ENCODE results near the gene TOM1L1.

Gene TOM1L1

GRCh38 chr17:54909766-54910165 is 9.1 kb downstream of the TOM1L1 start:
- H3K9ac ChIP-seq (ENCODE audit: low read length in 5 of 5): no peak overlapping the region
- H3K27me3 ChIP-seq (ENCODE audit: control insufficient read depth in 5 of 5, insufficient read depth in 4 of 5, low read length in 5 of 5): no peaks in the 10 kb centered on the region
- H3K36me3 ChIP-seq (ENCODE audit: control insufficient read depth in 5 of 5, insufficient read depth in 5 of 5, low read length in 5 of 5): peaks cover 3 to 21% (median 7%) of the 10 kb centered on the region in 5 donors
- H3K4me3 ChIP-seq (ENCODE audit: low read depth in 1 of 5, low read length in 5 of 5): no peak overlapping the region
- H3K27ac ChIP-seq (ENCODE audit: low read depth, low read length): no peak overlapping the region
- no peaks in the 10 kb centered on the region for H3K4me1 ChIP-seq (ENCODE audit: control insufficient read depth in 5 of 5, insufficient read depth in 5 of 5, low read length in 5 of 5)
- no peaks in the 10 kb centered on the region for H3K9me3 ChIP-seq (ENCODE audit: control insufficient read depth in 5 of 5, low read length in 5 of 5)

GRCh38 chr17:54916721-54917120 is 16.1 kb downstream of the TOM1L1 start:
- no peaks in the 10 kb centered on the region for H3K27me3 ChIP-seq (ENCODE audit: control insufficient read depth in 5 of 5, insufficient read depth in 4 of 5, low read length in 5 of 5)
- H3K4me1 ChIP-seq (ENCODE audit: control insufficient read depth in 5 of 5, insufficient read depth in 5 of 5, low read length in 5 of 5): no peaks in the 10 kb centered on the region
- H3K9me3 ChIP-seq (ENCODE audit: control insufficient read depth in 5 of 5, low read length in 5 of 5): peaks cover 0 to 2% (median 0%) of the 10 kb centered on the region in 5 donors
- no peak overlapping the region for H3K9ac ChIP-seq (ENCODE audit: low read length in 5 of 5)
- H3K4me3 ChIP-seq (ENCODE audit: low read depth in 1 of 5, low read length in 5 of 5): no peak overlapping the region
- peaks cover 4 to 30% (median 10%) of the 10 kb centered on the region in 5 donors for H3K36me3 ChIP-seq (ENCODE audit: control insufficient read depth in 5 of 5, insufficient read depth in 5 of 5, low read length in 5 of 5)
- no peak overlapping the region for H3K27ac ChIP-seq (ENCODE audit: low read depth, low read length)

- no peak overlapping the region for H3K4me3 ChIP-seq (ENCODE audit: low read depth in 1 of 5, low read length in 5 of 5)
- peaks cover 0 to 2% (median 0%) of the 10 kb centered on the region in 5 donors for H3K9me3 ChIP-seq (ENCODE audit: control insufficient read depth in 5 of 5, low read length in 5 of 5)
- H3K36me3 ChIP-seq (ENCODE audit: control insufficient read depth in 5 of 5, insufficient read depth in 5 of 5, low read length in 5 of 5): peaks cover 4 to 24% (median 10%) of the 10 kb centered on the region in 5 donors
- no peaks in the 10 kb centered on the region for H3K27me3 ChIP-seq (ENCODE audit: control insufficient read depth in 5 of 5, insufficient read depth in 4 of 5, low read length in 5 of 5)
- H3K27ac ChIP-seq (ENCODE audit: low read depth, low read length): no peak overlapping the region
- no peak overlapping the region for H3K9ac ChIP-seq (ENCODE audit: low read length in 5 of 5)
- H3K4me1 ChIP-seq (ENCODE audit: control insufficient read depth in 5 of 5, insufficient read depth in 5 of 5, low read length in 5 of 5): no peaks in the 10 kb centered on the region
These were observed 18.8 kb downstream of the TOM1L1 start for GRCh38 chr17:54919425-54919824.

GRCh38 chr17:54920819-54921218 is 20.2 kb downstream of the TOM1L1 start:
- H3K4me1 ChIP-seq (ENCODE audit: control insufficient read depth in 5 of 5, insufficient read depth in 5 of 5, low read length in 5 of 5): no peaks in the 10 kb centered on the region
- no peak overlapping the region for H3K4me3 ChIP-seq (ENCODE audit: low read depth in 1 of 5, low read length in 5 of 5)
- peaks cover 0 to 17% (median 6%) of the 10 kb centered on the region in 5 donors for H3K36me3 ChIP-seq (ENCODE audit: control insufficient read depth in 5 of 5, insufficient read depth in 5 of 5, low read length in 5 of 5)
- H3K27me3 ChIP-seq (ENCODE audit: control insufficient read depth in 5 of 5, insufficient read depth in 4 of 5, low read length in 5 of 5): no peaks in the 10 kb centered on the region
- H3K9ac ChIP-seq (ENCODE audit: low read length in 5 of 5): no peak overlapping the region
- H3K27ac ChIP-seq (ENCODE audit: low read depth, low read length): no peak overlapping the region
- H3K9me3 ChIP-seq (ENCODE audit: control insufficient read depth in 5 of 5, low read length in 5 of 5): peaks cover 0 to 2% (median 0%) of the 10 kb centered on the region in 5 donors

- H3K27me3 ChIP-seq (ENCODE audit: control insufficient read depth in 5 of 5, insufficient read depth in 4 of 5, low read length in 5 of 5): no peaks in the 10 kb centered on the region
- no peak overlapping the region for H3K27ac ChIP-seq (ENCODE audit: low read depth, low read length)
- H3K9me3 ChIP-seq (ENCODE audit: control insufficient read depth in 5 of 5, low read length in 5 of 5): no peaks in the 10 kb centered on the region
- no peak overlapping the region for H3K4me3 ChIP-seq (ENCODE audit: low read depth in 1 of 5, low read length in 5 of 5)
- no peaks in the 10 kb centered on the region for H3K4me1 ChIP-seq (ENCODE audit: control insufficient read depth in 5 of 5, insufficient read depth in 5 of 5, low read length in 5 of 5)
- no peak overlapping the region for H3K9ac ChIP-seq (ENCODE audit: low read length in 5 of 5)
- H3K36me3 ChIP-seq (ENCODE audit: control insufficient read depth in 5 of 5, insufficient read depth in 5 of 5, low read length in 5 of 5): peaks cover 0 to 17% (median 0%) of the 10 kb centered on the region in 5 donors
These were observed 23.8 kb downstream of the TOM1L1 start for GRCh38 chr17:54924405-54924804.

GRCh38 chr17:54927525-54927924 is 26.9 kb downstream of the TOM1L1 start:
- H3K4me1 ChIP-seq (ENCODE audit: control insufficient read depth in 5 of 5, insufficient read depth in 5 of 5, low read length in 5 of 5): no peaks in the 10 kb centered on the region
- H3K4me3 ChIP-seq (ENCODE audit: low read depth in 1 of 5, low read length in 5 of 5): no peak overlapping the region
- no peak overlapping the region for H3K9ac ChIP-seq (ENCODE audit: low read length in 5 of 5)
- H3K27me3 ChIP-seq (ENCODE audit: control insufficient read depth in 5 of 5, insufficient read depth in 4 of 5, low read length in 5 of 5): no peaks in the 10 kb centered on the region
- H3K27ac ChIP-seq (ENCODE audit: low read depth, low read length): no peak overlapping the region
- peaks cover 0 to 20% (median 5%) of the 10 kb centered on the region in 5 donors for H3K36me3 ChIP-seq (ENCODE audit: control insufficient read depth in 5 of 5, insufficient read depth in 5 of 5, low read length in 5 of 5)
- H3K9me3 ChIP-seq (ENCODE audit: control insufficient read depth in 5 of 5, low read length in 5 of 5): no peaks in the 10 kb centered on the region

GRCh38 chr17:54932711-54933110 is 32.1 kb downstream of the TOM1L1 start:
- H3K4me3 ChIP-seq (ENCODE audit: low read depth in 1 of 5, low read length in 5 of 5): no peak overlapping the region
- no peaks in the 10 kb centered on the region for H3K27me3 ChIP-seq (ENCODE audit: control insufficient read depth in 5 of 5, insufficient read depth in 4 of 5, low read length in 5 of 5)
- H3K4me1 ChIP-seq (ENCODE audit: control insufficient read depth in 5 of 5, insufficient read depth in 5 of 5, low read length in 5 of 5): no peaks in the 10 kb centered on the region
- H3K9me3 ChIP-seq (ENCODE audit: control insufficient read depth in 5 of 5, low read length in 5 of 5): no peaks in the 10 kb centered on the region
- H3K27ac ChIP-seq (ENCODE audit: low read depth, low read length): no peak overlapping the region
- peaks cover 0 to 37% (median 21%) of the 10 kb centered on the region in 5 donors for H3K36me3 ChIP-seq (ENCODE audit: control insufficient read depth in 5 of 5, insufficient read depth in 5 of 5, low read length in 5 of 5)
- H3K9ac ChIP-seq (ENCODE audit: low read length in 5 of 5): no peak overlapping the region

GRCh38 chr17:54933921-54934320 is 33.3 kb downstream of the TOM1L1 start:
- Histone ChIP-seq H3K4me3 (ENCODE audit: low read depth in 1 of 5, low read length in 5 of 5) (no peak overlapping the region), H3K27me3 (ENCODE audit: control insufficient read depth in 5 of 5, insufficient read depth in 4 of 5, low read length in 5 of 5) (no peaks in the 10 kb centered on the region), H3K9me3 (ENCODE audit: control insufficient read depth in 5 of 5, low read length in 5 of 5) (no peaks in the 10 kb centered on the region), H3K4me1 (ENCODE audit: control insufficient read depth in 5 of 5, insufficient read depth in 5 of 5, low read length in 5 of 5) (no peaks in the 10 kb centered on the region), H3K9ac (ENCODE audit: low read length in 5 of 5) (no peak overlapping the region), H3K36me3 (ENCODE audit: control insufficient read depth in 5 of 5, insufficient read depth in 5 of 5, low read length in 5 of 5) (peaks cover 0 to 28% (median 21%) of the 10 kb centered on the region in 5 donors), H3K27ac (ENCODE audit: low read depth, low read length) (no peak overlapping the region)

GRCh38 chr17:54935471-54935870 is 34.8 kb downstream of the TOM1L1 start:
- Histone ChIP-seq H3K9ac (ENCODE audit: low read length in 5 of 5) (no peak overlapping the region), H3K9me3 (ENCODE audit: control insufficient read depth in 5 of 5, low read length in 5 of 5) (no peaks in the 10 kb centered on the region), H3K4me1 (ENCODE audit: control insufficient read depth in 5 of 5, insufficient read depth in 5 of 5, low read length in 5 of 5) (peaks cover 0 to 5% (median 0%) of the 10 kb centered on the region in 5 donors), H3K4me3 (ENCODE audit: low read depth in 1 of 5, low read length in 5 of 5) (no peak overlapping the region), H3K27me3 (ENCODE audit: control insufficient read depth in 5 of 5, insufficient read depth in 4 of 5, low read length in 5 of 5) (no peaks in the 10 kb centered on the region), H3K27ac (ENCODE audit: low read depth, low read length) (no peak overlapping the region), H3K36me3 (ENCODE audit: control insufficient read depth in 5 of 5, insufficient read depth in 5 of 5, low read length in 5 of 5) (peaks cover 2 to 27% (median 17%) of the 10 kb centered on the region in 5 donors)

- H3K9me3 ChIP-seq (ENCODE audit: control insufficient read depth in 5 of 5, low read length in 5 of 5): no peaks in the 10 kb centered on the region
- no peak overlapping the region for H3K27ac ChIP-seq (ENCODE audit: low read depth, low read length)
- no peak overlapping the region for H3K9ac ChIP-seq (ENCODE audit: low read length in 5 of 5)
- no peaks in the 10 kb centered on the region for H3K27me3 ChIP-seq (ENCODE audit: control insufficient read depth in 5 of 5, insufficient read depth in 4 of 5, low read length in 5 of 5)
- H3K4me3 ChIP-seq (ENCODE audit: low read depth in 1 of 5, low read length in 5 of 5): no peak overlapping the region
- H3K4me1 ChIP-seq (ENCODE audit: control insufficient read depth in 5 of 5, insufficient read depth in 5 of 5, low read length in 5 of 5): peaks cover 0 to 5% (median 0%) of the 10 kb centered on the region in 5 donors
- H3K36me3 ChIP-seq (ENCODE audit: control insufficient read depth in 5 of 5, insufficient read depth in 5 of 5, low read length in 5 of 5): peaks cover 2 to 27% (median 13%) of the 10 kb centered on the region in 5 donors
These were observed 36.4 kb downstream of the TOM1L1 start for GRCh38 chr17:54937018-54937417.

All from subcutaneous abdominal adipose tissue (tissue), 5 donors.